DND-41 (cell line): ENCODE data around the gene EYA4.

Source experiments
- CTCF ChIP-seq: IDR thresholded peaks from 2 replicates; pipeline ENCODE4 v1.5.1; 2012; ENCODE audit warnings: borderline replicate concordance, low read length, moderate library complexity, mild to moderate bottlenecking; ENCODE audit not compliant: poor library complexity, severe bottlenecking; ENCODE audit errors: extremely low read depth
- EZH2 ChIP-seq: IDR thresholded peaks from 3 replicates; pipeline ENCODE4 v1.6.1; 2012; ENCODE audit warnings: borderline replicate concordance, low read depth, mild to moderate bottlenecking, moderate library complexity, low read length, inconsistent platforms; ENCODE audit not compliant: severe bottlenecking

GRCh38 chr6:133326584-133326983, 85.4 kb downstream of the EYA4 start:
- TF ChIP-seq CTCF (no peak), EZH2 (no peak)
